Right renal cortex interstitium (tissue), 3 donors: Measurements from ENCODE around the gene NR2F1-AS1. TPM values are rescaled to one million over a fixed set of nuclear protein-coding genes. Genes with fewer than 3 reads are reported as not detected.
"Not testable (repeated sequence)": the region's sequence is repeated elsewhere in the genome, so short reads cannot be mapped to it uniquely, and the experiment has no call there.

ENCODE experiments used
- DNase-seq, 3 donors: peaks; one replicate each; pipeline ENCODE4 v3.0.0-alpha.2; 2013; ENCODE audit warnings: low read depth in 3 of 3, low spot score in 2 of 3
- polyA plus RNA-seq, 3 donors: library from polyadenylated mRNA; unstranded; fragments of 120-200 nt; gene quantifications; one replicate each; pipeline ENCODE4 v1.2.1, GENCODE V29; 2013; ENCODE audit not compliant: insufficient read length in 3 of 3

The NR2F1-AS1 gene
- polyA plus RNA-seq, 3 donors, result 50.0 to 58.2 (median 57.6) TPM

- DNase-seq, result no peak
Observed at GRCh38 chr5:93557021-93557604, 23.9 kb downstream of the NR2F1-AS1 start.

DNA sequence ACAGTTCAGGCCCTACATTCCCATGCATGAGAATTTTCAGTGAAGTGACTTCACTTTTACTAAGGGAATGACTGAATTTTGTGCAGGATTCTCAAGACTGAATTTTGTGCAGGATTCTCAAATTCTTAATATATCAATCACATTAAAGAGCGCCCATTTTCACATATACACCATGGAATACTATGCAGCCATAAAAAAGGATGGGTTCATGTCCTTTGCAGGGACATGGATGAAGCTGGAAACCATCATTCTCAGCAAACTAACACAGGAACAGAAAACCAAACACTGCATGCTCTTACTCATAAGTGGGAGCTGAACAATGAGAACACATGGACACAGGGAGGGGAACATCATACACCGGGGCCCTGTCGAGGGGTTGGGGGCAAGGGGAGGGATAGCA, 31.4 kb downstream of the NR2F1-AS1 start:
- not testable (repeated sequence) for DNase-seq

GRCh38 chr5:93545872-93546271, 35.1 kb downstream of the NR2F1-AS1 start:
- DNase-seq, result no peak

DNA sequence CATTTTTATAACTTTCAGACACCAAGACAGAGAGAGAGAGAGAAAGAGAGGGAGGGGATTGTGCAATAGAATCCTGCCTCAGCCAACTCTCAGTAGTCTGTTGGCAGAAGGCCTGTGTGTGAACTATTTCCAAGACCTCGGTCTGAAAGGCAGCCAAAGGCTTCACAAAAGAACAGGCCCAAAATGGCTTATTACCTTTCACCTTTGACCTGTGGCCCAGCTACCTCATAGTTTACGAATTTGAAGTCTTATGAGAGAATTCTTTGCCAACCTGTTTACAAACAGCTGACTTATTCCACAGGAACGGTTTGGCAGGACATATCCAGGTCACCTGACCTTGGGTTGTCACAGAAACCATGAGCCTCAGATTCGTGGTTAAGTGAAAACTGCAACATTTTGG, 48.6 kb downstream of the NR2F1-AS1 start:
- DNase-seq, result peak in 2 of 3 donors; percentile 12 to 24

DNA sequence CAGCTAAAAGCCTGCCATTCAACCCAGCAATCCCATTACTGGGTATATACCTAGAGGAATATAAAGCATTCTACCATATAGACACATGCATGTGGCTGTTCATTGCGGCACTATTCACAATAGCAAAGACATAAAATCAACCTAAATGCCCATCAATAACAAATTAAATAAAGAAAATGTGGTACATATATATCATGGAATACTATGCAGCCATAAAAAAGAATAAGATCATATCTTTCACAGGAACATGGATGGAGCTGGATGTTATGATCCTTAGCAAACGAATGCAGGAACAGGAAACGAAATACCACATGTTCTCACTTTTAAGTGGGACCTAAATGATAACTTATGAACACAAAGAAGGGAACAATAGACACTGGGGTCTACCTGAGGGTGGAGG, 59.2 kb downstream of the NR2F1-AS1 start:
- not testable (repeated sequence) for DNase-seq

- no peak for DNase-seq
Observed at GRCh38 chr5:93519740-93520139, 61.3 kb downstream of the NR2F1-AS1 start.

- no peak for DNase-seq
Observed at GRCh38 chr5:93517828-93518227, 63.2 kb downstream of the NR2F1-AS1 start.

DNA sequence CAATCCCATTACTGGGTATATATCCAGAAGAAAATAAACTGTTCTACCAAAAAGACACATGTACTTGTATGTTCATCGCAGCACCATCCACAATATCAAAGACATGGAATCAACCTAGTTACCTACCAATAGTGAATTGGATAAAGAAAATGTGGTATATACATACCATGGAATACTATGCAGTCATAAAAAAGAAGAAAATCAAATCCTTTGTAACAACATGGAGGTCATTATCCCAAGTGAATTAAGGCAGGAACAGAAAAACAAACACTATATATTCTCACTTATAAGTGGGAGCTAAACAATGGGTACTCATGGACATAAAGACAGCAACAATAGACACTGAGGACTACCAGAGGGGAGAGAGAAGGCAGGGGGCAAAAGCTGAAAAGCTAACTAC, 67.7 kb downstream of the NR2F1-AS1 start:
- DNase-seq, result no peak

GRCh38 chr5:93512799-93513198, 68.2 kb downstream of the NR2F1-AS1 start:
- no peak for DNase-seq

GRCh38 chr5:93511445-93511844, 69.6 kb downstream of the NR2F1-AS1 start:
- no peak for DNase-seq

DNA sequence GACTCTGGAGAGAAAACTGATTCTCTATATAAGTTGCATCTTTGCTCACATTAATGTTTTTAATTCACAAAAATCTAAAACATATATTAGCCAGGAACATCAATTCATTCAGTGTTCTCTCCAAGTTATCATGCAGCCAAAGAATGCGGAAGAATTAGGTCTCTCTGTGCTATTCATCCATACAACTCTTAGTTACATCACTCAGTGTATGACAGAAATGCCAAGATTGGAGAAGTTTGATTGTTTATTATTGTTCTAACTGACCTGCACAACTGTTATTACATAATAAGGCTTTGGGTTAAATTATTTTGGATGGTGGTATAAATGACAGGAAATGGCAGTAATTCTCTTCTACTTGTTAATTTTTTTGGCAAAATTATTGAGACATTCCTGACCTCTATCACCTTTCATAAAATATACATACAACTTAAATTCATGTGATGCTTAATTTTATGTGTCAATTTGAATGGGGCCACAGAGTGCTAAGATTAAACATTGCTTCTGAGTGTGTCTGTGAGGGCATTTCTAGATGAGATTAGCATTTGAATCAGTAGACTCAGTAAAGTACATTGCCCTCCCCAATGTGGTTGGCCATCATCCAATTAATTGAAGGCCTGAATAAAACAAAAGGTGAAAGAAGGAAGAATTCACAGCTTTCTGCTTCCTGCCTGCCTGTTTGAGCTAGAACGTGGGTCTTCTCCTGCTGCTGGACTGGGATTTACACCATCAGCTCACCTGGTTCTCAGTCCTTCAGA, 70.2 kb downstream of the NR2F1-AS1 start:
- DNase-seq, result no peak

DNA sequence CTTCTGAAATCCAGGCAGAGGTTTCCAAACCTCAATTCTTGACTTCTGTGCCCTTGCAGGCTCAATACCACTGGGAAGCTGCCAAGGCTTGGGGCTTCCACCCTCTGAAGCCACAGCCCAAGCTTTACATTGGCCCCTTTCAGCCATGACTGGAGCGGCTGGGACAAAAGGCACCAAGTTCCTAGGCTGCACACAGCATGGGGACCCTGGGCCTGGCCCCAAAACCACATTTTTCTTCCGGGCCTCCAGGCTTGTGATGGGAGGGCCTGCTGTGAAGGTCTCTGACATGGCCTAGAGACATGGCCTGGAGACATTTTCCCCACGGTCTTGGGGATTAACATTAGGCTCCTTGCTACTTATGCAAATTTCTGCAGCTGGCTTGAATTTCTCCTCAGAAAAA, 75.5 kb downstream of the NR2F1-AS1 start:
- not testable (repeated sequence) for DNase-seq

DNA sequence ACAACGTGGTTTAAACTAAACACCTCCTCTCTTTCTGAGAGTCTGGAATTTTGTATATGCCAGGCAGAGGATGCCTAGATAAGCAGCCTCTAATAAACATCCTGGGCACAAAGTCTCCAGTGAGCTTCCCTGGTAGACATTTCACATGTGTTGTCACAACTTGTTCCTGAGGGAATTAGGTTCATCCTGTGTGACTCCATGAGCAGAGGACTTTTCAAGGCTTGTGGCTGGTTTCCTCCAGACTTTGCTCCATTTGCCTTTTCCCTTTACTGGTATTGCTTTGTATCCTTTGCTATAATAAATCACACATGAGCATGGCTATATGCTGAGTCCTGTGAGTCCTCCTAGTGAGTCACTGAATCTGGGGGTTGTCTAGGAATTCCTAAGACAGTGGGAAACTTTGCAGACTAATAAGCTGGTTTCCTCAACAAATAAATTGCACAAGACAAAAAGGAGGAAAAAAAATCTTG, 77.4 kb downstream of the NR2F1-AS1 start:
- no peak for DNase-seq

DNA sequence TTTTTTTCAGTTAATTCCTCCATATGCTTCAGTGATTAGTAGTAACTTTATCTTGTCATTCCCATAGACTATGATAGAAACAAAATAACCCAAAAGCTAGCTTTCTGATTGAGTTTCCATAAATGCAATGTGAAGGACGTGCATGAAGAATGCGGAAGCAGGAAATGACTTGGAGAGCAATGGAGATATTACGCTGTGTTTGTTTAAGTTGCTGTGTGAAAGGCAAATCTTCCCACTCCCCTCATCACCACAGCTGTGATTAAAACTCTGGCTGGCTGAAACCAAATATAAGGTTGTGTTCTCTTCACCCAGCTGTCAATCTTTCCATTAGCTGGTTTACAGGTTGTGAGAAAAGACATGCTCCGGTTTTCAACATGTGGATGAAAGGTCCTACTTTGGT, 83.9 kb downstream of the NR2F1-AS1 start:
- no peak for DNase-seq

DNA sequence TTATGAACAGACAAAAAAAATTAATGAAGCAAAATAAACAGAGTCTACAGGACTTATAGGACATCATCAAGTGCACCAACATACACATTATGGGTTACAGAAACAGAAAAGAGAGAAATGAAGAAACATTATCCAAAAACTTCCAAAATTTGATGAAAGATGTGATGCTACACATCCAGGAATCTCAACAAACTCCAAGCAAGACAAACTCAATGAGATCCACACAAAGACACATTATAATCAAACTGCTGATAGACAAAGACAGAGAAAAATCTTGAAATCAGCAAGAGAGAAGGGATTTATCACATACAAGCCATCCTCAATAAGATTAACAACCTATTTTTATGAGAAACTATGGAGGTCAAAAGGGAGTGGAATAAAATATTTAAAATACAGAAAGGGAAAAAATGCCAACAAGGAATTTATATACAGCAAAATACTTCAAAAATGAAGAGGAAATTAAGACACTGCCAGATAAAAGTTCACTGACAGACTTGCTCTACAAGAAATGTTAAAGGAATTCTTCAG, 101.0 kb downstream of the NR2F1-AS1 start:
- no peak for DNase-seq

DNA sequence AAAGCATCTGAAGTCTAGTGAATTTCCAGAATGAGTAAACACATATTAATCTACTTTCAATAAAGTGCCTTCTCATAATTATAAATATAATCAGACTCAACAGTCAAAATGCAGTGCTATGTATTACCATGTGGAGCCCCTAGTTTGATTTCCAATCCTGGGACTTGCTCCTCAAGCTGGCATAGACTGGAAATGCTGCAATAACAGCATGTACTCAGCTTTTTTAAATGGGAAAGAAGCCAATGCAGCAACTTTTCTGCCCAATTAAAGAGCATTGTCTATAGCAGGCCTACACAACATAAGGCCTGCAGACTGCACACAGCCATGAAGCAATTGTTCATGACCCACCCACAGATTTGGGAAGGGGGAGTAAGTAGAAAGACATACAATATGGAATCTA, 103.2 kb downstream of the NR2F1-AS1 start:
- no peak for DNase-seq

DNA sequence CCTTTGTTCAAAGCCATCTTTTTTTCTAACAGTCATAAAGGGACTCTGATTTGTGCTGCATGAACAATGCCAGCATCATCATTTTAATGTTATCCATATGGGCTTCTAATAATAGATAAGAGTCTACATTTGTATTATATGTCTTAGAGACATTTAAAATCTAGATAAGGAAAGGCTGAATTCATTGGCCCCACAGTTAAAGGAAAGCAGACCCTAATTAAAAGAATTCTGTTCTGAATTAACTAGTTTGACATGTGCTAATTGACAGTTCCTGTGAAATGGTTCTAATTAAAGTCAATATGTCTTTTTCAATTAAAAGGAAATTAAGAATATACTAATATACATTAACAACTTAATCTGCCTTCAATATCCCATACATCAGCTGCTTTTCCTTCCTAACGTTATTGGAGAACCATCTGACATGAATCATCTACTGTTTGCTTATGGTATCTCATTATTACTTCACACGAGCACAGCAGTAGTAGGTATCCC, 104.7 kb downstream of the NR2F1-AS1 start:
- DNase-seq, result no peak

GRCh38 chr5:93462916-93463315, 118.1 kb downstream of the NR2F1-AS1 start:
- no peak for DNase-seq

DNA sequence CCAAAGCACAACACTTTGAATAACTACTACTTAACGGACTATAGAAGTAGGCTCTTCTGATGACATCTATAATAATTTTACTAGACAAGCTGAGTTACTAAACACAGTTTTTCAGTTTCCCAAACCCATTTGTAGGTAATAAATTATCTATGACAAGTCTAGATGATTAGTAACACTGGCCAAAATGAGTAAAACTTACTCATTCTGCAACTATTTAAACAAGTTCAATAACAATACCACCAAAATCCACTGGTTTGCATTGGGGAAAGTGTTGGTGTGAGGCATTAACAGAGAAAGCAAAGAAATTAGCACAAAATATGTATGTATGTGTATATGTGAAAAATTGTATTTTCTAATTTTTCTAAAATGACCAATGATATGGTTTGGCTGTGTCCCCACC, 119.3 kb downstream of the NR2F1-AS1 start:
- no peak for DNase-seq

DNA sequence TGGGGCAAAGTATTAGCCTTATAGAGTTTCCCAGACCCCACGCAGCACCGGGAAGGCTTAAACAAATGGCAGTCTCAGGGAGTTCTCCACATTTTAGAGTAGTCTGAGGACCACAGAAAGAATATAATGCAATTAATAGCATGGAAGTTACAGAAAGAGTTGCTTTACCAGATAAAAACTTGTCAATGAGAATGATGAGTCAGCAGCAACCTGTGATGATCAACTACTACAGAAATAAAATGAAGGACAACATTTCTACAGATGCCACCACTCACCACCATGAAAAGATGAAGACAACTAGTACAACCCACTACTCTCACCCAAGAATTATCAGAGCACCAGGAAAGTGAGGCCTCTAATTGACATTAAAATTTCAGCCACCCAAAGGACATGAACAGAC, 120.7 kb downstream of the NR2F1-AS1 start:
- no peak for DNase-seq

- DNase-seq, result not testable (repeated sequence)
Observed at GRCh38 chr5:93456796-93457195, 124.2 kb downstream of the NR2F1-AS1 start.

- DNase-seq, result no peak
Observed at GRCh38 chr5:93454896-93455295, 126.1 kb downstream of the NR2F1-AS1 start.
